Fibroblast of lung (primary cell): Measurements from ENCODE around the gene RIT2. TPM values are rescaled to one million over a fixed set of nuclear protein-coding genes. Genes with fewer than 3 reads are reported as not detected.

Experiments
- DNase-seq, 2 donors: peaks; one replicate each; pipeline versions ENCODE4 v3.0.0 to v3.0.0-alpha.2; 2010; ENCODE audit warnings: low read depth in 2 of 2
- H2AFZ ChIP-seq: 2 replicates; pipeline ENCODE4 v1.5.1; 2012; ENCODE audit warnings: low read length, control low read depth, inconsistent platforms
- H3K27ac ChIP-seq: 2 replicates; pipeline ENCODE4 v1.5.1; 2011; ENCODE audit warnings: low read length, control low read depth; ENCODE audit not compliant: insufficient read depth
- H3K27me3 ChIP-seq: 2 replicates; pipeline ENCODE4 v1.5.1; 2011; ENCODE audit warnings: mild to moderate bottlenecking, low read length; ENCODE audit not compliant: control insufficient read depth, insufficient read depth
- H3K36me3 ChIP-seq: 2 replicates; pipeline ENCODE4 v1.5.1; 2011; ENCODE audit warnings: low read length; ENCODE audit not compliant: control insufficient read depth, insufficient read depth
- H3K4me1 ChIP-seq: 2 replicates; pipeline ENCODE4 v1.5.1; 2011; ENCODE audit warnings: low read length; ENCODE audit not compliant: control insufficient read depth, insufficient read depth; ENCODE audit errors: extremely low read depth
- H3K4me2 ChIP-seq: 2 replicates; pipeline ENCODE4 v1.5.1; 2011; ENCODE audit warnings: low read length, control low read depth; ENCODE audit not compliant: insufficient read depth; ENCODE audit errors: extremely low read depth
- H3K4me3 ChIP-seq, 4 experiments: fragments of 200-600 bp in 1 of 4; sonication (generic) in 1 of 4; replicated peaks in 1 of 4; 2 replicates each; pipeline ENCODE4 v1.5.1; 2011 to 2016; ENCODE audit warnings: low read length in 4 of 4, low read depth in 3 of 4, mild to moderate bottlenecking in 3 of 4, control low read depth in 2 of 4, inconsistent platforms in 1 of 4, mixed read lengths in 1 of 4; ENCODE audit not compliant: insufficient read depth in 1 of 4; ENCODE audit errors: control extremely low read depth in 1 of 4
- H3K79me2 ChIP-seq: 2 replicates; pipeline ENCODE4 v1.5.1; 2012; ENCODE audit warnings: mild to moderate bottlenecking, low read length, inconsistent platforms; ENCODE audit not compliant: control insufficient read depth, insufficient read depth
- H3K9ac ChIP-seq: 2 replicates; pipeline ENCODE4 v1.5.1; 2011; ENCODE audit warnings: mild to moderate bottlenecking, low read length, control low read depth; ENCODE audit not compliant: insufficient read depth
- H3K9me3 ChIP-seq: 2 replicates; pipeline ENCODE4 v1.5.1; 2012; ENCODE audit warnings: low read depth, low read length; ENCODE audit not compliant: control insufficient read depth, insufficient read depth
- H4K20me1 ChIP-seq: 2 replicates; pipeline ENCODE4 v1.5.1; 2011; ENCODE audit warnings: low read length; ENCODE audit not compliant: control insufficient read depth, insufficient read depth; ENCODE audit errors: extremely low read depth
- CTCF ChIP-seq, 2 donors: IDR thresholded peaks in 1 of 2; conservative IDR thresholded peaks in 1 of 2; 1 replicate in 1 of 2; 2 replicates in 1 of 2; pipeline ENCODE4 v1.5.1; 2011 to 2012; ENCODE audit warnings: low read length in 2 of 2, control low read depth in 1 of 2, inconsistent platforms in 1 of 2, low read depth in 1 of 2, mild to moderate bottlenecking in 1 of 2
- EZH2 ChIP-seq: IDR thresholded peaks from 2 replicates; pipeline ENCODE4 v1.5.1; 2012; ENCODE audit warnings: low read length, control low read depth, mild to moderate bottlenecking; ENCODE audit errors: missing control alignments
- polyA plus RNA-seq, 2 donors: library from polyadenylated mRNA; depleted of rRNA in 1 of 2; stranded (reverse) in 1 of 2; unstranded in 1 of 2; fragments of >200 nt; gene quantifications; 2 replicates each; pipeline ENCODE4 v1.2.1, GENCODE V29; 2011 to 2012; ENCODE audit warnings: missing spikeins in 1 of 2
- total RNA-seq: library from RNA; depleted of rRNA; stranded (reverse); fragments of >200 nt; gene quantifications from 2 replicates; pipeline ENCODE4 v1.2.1, GENCODE V29; 2014

Gene RIT2
- total and polyA plus RNA-seq, 2 donors (not counting 1 experiment from before 2014, with no cell fraction given) = not detected

- Histone ChIP-seq H3K4me2 (no peak overlapping the region), H3K27ac (no peak overlapping the region), H3K4me3 (no peak overlapping the region), H2AFZ (no peak overlapping the region), H3K9ac (no peak overlapping the region), H3K4me1 (no peaks in the 10 kb centered on the region), H3K27me3 (no peaks in the 10 kb centered on the region), H3K9me3 (no peaks in the 10 kb centered on the region), H3K79me2 (no peaks in the 10 kb centered on the region), H4K20me1 (no peaks in the 10 kb centered on the region), H3K36me3 (no peaks in the 10 kb centered on the region)
- DNase-seq = no peak
- TF ChIP-seq CTCF (conservative IDR thresholded peaks at IDR 0.05 in 1 of 2, IDR thresholded peaks at IDR 0.05 in 1 of 2; ENCODE audit: low read depth in 1 of 2, low read length in 2 of 2) (no peak), EZH2 (no peak)
These were observed 137.4 kb downstream of the RIT2 start for GRCh38 chr18:42977982-42978637.

GRCh38 chr18:42976869-42977590, 138.5 kb downstream of the RIT2 start:
- Histone ChIP-seq H3K4me3 (no peak overlapping the region), H3K79me2 (no peaks in the 10 kb centered on the region), H3K9ac (no peak overlapping the region), H3K4me2 (no peak overlapping the region), H2AFZ (no peak overlapping the region), H3K27me3 (no peaks in the 10 kb centered on the region), H4K20me1 (no peaks in the 10 kb centered on the region), H3K27ac (no peak overlapping the region), H3K4me1 (no peaks in the 10 kb centered on the region), H3K36me3 (no peaks in the 10 kb centered on the region), H3K9me3 (no peaks in the 10 kb centered on the region)
- DNase-seq = peak in 1 of 2 donors; percentile 16
- TF ChIP-seq CTCF (conservative IDR thresholded peaks at IDR 0.05 in 1 of 2, IDR thresholded peaks at IDR 0.05 in 1 of 2; ENCODE audit: low read depth in 1 of 2, low read length in 2 of 2) (no peak), EZH2 (no peak)

GRCh38 chr18:42969366-42969765, 146.1 kb downstream of the RIT2 start:
- Histone ChIP-seq H2AFZ (no peak overlapping the region), H3K27ac (no peak overlapping the region), H3K27me3 (no peaks in the 10 kb centered on the region), H3K4me3 (no peak overlapping the region), H3K79me2 (no peaks in the 10 kb centered on the region), H3K4me1 (no peaks in the 10 kb centered on the region), H3K36me3 (no peaks in the 10 kb centered on the region), H4K20me1 (peaks cover 1% of the 10 kb centered on the region), H3K9me3 (no peaks in the 10 kb centered on the region), H3K4me2 (no peak overlapping the region), H3K9ac (no peak overlapping the region)
- TF ChIP-seq EZH2 (no peak), CTCF (conservative IDR thresholded peaks at IDR 0.05 in 1 of 2, IDR thresholded peaks at IDR 0.05 in 1 of 2; ENCODE audit: low read depth in 1 of 2, low read length in 2 of 2) (no peak)
- no peak for DNase-seq
